ENCODE measurements around the gene ZNF628.

The ZNF628 gene

DNA sequence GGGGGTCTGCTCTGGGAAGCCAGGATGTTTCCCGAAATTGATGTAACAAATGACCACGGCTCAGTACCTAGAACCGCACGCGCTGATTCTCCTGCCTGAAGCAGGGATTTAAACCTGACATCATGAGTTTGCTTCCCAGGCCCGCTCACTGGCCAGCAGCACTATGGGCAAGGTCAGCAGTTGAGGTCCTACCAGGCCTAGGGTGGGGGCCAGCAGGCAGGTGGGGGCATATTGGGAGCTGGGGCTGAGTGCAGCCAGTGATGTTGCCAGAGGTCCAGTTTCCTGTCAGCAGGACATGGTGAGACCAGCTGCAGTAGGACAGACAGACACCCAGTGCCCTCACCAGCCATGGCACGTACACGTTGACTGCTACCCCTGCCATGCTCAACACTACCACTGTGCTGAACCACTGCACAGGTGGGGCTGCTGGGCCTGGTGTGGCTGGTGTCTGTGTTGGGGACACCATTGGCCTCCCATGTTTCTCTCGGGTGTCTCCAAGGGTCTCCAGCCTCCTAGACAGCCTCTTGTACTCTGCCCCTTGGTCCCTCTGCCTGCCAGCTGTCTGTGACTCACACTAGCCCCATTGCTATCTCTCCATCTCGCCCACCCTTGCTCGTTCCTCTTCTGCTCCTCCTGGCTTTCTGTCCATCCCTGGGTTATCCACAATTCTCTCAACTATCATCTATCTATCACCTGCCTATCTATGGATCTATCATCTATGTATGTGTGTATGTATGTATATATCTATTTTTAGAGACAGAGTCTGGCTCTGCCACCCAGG is 10.8 kb upstream of the ZNF628 start:
- no peak for DNase-seq

DNA sequence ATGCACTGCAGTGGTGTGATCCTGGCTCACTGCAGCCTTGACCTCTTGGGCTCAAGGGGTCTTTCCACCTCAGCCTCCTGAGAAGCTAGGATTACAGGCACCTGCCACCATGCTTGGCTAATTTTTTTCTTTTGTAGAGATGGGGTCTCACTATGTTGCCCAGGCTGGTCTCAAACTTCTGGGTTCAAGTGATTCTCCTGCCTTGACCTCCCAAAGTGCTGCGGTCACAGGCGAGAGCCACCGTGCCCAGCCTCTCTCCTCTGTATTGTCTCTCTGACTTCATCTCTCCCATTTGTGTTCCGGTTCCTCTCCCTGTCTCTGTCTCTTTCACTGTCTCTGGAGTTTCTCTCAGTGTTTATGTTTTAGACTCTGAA is 10.2 kb upstream of the ZNF628 start:
- no peak for DNase-seq

DNA sequence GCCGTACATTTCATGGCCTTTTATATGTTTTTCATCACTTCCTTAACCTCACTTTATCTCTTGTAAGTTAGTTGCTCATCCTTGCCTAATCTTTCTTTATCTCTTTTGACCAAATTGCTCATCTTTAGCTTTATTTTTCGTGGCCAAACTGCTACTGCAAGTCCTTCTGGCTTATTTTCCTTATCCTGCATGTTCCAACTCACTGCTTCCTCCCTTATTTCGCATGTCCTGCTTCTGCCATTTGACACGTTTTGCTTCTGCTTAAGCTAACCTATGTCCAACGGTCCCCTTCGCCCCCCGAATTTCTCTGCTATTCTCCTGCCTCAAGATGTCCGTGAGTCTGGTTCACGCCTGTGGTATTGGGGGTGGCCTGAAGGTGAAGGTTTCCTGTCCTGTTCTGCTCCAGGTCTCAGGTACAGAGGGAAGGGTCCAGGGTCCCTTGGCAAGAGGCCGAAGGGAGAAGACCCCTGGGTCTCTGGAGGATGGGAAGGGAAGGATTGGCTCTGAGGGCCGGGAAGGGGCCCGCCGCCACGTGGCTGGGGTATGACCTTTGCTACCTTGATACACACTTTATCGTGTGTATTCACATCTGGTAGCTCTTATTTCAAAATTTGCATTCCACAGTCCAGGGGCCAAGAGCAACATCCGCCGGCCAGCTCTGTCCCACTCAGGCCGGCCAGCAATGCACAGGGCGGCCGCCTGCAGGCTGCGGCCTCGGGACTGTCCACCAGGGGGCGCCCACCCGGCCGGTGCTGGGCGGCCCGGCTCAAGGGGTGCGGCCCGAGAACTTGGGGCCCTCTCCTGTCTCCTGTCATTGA is 9.0 kb upstream of the ZNF628 start:
- DNase-seq: peak; percentile 42 to 68 (median 58)

DNA sequence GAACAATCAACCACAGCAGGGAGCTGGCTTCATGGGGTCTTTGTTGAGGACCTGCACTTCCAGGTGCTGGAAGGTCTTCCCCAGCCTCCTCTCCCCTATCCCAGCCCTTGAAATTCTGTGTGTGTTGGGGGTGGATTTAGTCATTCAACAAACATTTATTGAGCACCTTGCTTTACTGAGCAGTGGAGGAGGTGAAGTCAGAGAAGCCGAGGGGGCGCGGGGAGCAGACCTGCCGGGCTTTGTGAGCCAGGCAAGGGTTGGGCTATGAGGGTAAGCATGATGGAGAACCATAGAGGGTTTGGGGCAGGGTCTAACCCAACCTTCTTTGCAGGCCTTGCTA is 8.4 kb upstream of the ZNF628 start:
- DNase-seq: no peak

DNA sequence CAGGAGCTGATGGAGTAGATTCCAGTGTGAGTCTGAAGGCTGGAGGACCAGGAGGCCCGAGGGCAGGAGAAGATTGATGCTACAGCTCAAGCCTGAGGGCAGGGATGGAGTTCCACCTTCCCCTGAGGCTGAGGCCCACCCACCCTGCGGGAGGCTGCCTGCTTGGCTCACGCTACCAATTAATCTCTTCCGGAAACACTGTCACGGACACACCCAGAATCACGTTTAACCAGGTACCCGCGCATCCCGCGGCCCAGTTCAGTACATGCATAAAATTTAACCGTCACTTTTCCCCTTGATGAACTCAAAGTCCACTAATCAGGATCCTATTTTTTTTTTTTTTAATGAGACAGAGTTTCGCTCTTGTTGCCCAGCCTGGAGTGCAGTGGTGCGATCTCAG is 5.2 kb upstream of the ZNF628 start:
- no peak for DNase-seq

DNA sequence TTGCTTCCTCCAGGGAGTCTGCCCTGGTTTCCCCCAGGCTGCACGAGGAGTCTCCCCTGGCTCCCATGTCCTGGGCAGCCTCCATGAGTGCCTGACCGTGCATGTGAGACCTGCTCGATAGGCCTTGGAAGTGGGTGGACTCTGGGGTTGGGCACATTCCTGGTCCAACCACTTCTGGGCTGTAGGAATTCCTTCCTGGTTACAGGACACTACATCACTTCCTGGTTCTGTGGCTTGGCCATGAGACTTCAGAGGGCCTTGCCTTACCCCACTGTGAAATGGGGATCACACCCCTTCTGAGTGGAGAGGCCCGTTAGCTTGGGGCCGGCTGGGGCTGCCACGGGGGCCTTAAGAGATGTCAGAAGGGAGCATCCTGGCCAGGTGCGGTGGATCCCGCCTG is 4.0 kb upstream of the ZNF628 start:
- no peak for DNase-seq

DNA sequence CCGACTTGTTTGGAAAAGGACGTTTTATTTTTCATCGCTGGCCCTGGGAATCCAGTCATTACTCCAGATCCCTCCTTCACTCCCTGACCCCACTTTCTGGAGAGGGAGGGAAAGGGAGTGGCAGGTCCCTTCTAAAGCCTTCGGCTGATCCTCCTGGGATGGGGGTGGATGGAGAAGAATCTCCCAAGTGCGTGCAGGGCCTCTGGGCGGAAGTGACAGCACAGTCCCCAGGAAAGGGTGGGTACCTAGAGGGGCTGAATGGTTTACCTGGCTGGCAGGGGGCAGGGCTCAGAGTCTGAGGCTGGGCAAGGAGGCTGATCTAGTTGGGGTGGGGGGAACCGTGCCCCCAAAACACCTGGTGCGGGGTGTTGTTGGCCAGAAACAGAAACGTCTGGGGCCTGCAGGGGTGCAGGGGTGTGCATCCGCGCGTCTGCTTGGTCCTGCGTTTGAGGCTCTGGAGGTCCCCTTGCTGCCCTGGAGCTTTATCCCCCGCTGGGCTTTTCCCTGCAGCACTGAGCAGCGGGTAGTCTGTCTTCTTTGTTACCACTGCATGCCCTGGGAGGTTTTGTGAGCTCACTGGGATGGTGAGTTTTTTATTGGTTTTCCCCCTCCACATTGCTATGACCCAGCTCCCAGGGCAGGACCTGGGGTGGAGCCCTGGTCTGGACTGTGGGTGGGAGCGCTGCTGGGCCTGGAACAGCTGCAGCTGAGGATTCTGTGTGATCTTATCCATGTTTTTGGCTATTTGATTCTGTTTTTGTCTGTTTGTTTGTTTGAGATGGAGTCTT is 3.0 kb upstream of the ZNF628 start:
- no peak for DNase-seq

DNA sequence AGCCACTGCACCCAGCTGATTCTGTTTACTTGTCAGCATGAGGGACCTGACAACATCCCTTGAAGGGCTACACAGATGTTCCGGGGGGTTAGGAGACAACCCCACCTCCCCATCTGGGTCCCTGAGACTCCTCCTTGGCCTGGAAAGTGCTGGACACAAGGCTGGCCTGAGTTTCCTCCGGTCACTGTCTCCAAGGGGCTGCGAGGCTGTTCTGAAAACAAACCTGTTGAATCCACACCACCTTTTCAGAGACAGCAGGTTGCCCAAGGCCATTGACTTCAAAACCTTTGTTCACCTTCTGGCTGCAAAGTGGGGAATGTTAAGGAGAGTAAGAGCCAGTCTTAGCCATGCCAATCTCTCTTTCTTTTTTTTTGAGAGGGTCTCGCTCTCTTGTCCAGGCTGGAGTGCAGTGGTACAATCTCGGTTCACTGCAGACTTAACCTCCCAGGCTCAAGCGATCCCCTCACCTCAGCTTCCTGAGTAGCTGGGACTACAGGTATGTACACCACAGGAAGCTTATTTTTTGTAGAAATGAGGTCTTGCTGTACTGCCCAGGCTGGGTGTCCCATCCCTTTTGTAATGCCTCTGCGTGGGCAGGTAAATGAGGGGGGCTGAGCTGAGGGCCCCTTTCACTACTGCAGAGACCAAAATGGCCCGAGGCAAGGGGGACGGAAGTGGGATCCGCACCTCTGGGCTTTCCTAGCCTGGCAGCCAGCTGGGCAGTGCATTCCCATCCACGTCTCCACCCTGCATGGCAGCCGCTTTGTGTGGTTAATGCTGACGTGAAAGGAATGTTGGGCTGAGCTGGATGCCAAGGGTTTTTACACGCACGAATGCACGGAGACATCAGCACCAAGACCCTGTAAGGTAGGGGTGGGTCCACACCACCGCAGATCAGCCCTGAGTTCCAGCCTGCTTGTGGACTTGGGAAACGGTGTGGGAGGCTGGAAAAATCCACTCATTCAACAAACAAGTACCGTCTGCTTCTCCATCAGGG is 1.9 kb upstream of the ZNF628 start:
- no peak for DNase-seq

- DNase-seq: no peak
These were observed 1.5 kb downstream of the ZNF628 start for GRCh38 chr19:55477905-55478304.

DNA sequence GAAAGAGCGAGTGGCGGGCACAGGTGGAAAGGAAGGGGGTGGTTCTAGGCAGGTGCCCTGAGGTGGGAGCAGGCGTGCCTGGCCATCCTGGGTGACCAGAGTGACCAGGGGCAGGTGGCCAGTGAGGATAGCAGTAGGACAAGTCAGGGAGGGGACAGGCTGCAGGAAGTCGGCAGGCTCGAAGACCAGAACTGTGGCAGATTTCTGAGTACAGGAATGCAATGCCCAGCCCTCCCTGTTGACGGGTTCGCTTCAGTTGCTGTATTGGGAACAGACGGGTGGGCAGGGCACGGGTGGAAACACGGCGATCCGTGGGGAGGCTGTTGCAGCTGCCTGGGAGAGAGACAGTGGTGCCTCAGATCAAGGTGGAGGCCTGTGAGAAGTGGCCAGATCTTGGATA is 1.9 kb downstream of the ZNF628 start:
- no peak for DNase-seq

GRCh38 chr19:55479045-55479444 is 2.6 kb downstream of the ZNF628 start:
- DNase-seq: no peak

GRCh38 chr19:55479451-55480230 is 3.2 kb downstream of the ZNF628 start:
- DNase-seq: no peak

- no peak for DNase-seq
These were observed 4.9 kb downstream of the ZNF628 start for GRCh38 chr19:55481148-55481793.

- no peak for DNase-seq
These were observed 5.4 kb downstream of the ZNF628 start for GRCh38 chr19:55481794-55482155.

DNA sequence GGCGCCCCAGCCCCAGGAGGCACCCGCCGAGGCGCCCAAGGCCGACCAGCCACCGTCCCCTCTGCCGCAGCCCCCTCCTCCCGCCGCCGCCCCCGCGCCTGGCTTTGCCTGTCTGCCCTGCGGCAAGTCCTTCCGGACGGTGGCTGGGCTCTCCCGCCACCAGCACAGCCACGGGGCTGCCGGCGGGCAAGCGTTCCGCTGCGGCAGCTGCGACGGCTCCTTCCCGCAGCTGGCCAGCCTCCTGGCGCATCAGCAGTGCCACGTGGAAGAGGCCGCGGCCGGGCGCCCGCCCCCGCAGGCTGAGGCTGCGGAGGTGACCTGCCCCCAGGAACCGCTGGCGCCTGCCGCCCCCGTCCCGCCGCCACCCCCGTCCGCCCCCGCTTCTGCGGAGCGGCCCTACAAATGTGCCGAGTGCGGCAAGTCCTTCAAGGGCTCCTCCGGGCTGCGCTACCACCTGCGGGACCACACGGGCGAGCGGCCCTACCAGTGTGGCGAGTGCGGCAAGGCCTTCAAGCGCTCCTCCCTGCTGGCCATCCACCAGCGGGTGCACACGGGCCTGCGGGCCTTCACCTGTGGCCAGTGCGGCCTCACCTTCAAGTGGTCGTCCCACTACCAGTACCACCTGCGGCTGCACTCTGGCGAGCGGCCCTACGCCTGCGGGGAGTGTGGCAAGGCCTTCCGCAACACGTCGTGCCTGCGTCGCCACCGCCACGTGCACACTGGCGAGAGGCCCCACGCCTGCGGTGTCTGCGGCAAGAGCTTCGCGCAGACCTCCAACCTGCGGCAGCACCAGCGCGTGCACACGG is 5.9 kb downstream of the ZNF628 start:
- no peak for DNase-seq

DNA sequence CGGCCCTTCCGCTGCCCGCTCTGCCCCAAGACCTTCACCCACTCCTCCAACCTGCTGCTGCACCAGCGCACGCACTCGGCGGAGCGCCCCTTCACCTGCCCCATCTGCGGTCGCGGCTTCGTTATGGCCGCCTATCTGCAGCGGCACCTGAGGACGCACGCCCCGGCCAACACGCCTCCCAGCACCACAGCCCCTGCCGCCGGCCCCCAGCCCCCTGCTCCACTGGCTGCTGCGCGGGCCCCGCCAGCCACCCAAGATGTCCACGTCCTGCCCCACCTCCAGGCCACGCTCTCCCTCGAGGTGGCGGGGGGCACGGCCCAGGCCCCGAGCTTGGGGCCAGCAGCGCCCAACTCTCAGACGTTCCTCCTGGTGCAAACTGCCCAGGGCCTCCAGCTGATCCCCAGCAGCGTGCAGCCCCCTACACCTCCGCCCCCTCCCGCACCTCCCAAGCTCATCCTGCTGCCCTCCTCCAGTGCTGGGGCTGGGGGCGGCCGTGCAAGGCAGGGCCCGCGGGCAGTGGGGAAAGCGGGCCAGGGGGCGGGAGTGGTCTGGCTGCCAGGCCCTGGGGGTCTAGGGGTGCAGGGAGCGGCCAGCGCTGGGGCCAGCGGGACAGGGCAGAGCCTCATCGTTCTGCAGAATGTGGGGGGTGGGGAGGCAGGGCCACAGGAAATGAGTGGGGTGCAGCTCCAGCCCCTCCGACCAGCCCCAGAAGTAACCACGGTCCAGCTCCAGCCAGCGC is 6.7 kb downstream of the ZNF628 start:
- DNase-seq: no peak

- DNase-seq: no peak
These were observed 7.5 kb downstream of the ZNF628 start for GRCh38 chr19:55483706-55484592.

Measured in T-helper 2 cell (primary cell).